IPS-18a (cell line): Measurements from ENCODE around the gene SEC14L2.

Experiments
- H3K27ac ChIP-seq: one replicate; pipeline ENCODE4 v1.5.1; 2013; ENCODE audit warnings: low read length
- H3K27me3 ChIP-seq: one replicate; pipeline ENCODE4 v1.6.1; 2013; ENCODE audit warnings: mild to moderate bottlenecking, low read length; ENCODE audit not compliant: control insufficient read depth, insufficient read depth
- H3K36me3 ChIP-seq: one replicate; pipeline ENCODE4 v1.6.1; 2013; ENCODE audit warnings: low read depth, low read length; ENCODE audit not compliant: control insufficient read depth
- H3K4me1 ChIP-seq: one replicate; pipeline ENCODE4 v1.6.1; 2013; ENCODE audit warnings: low read depth, low read length; ENCODE audit not compliant: control insufficient read depth
- H3K4me3 ChIP-seq: one replicate; pipeline ENCODE4 v1.5.1; 2013; ENCODE audit warnings: low read length
- H3K9ac ChIP-seq: one replicate; pipeline ENCODE4 v1.6.1; 2013; ENCODE audit warnings: mild to moderate bottlenecking, low read length, moderate library complexity
- H3K9me3 ChIP-seq: one replicate; pipeline ENCODE4 v1.6.1; 2013; ENCODE audit warnings: low read depth, low read length; ENCODE audit not compliant: control insufficient read depth

Gene SEC14L2

GRCh38 chr22:30361916-30362650, 34.7 kb upstream of the SEC14L2 start:
- Histone ChIP-seq H3K4me3 (no peak overlapping the region), H3K9me3 (no peaks in the 10 kb centered on the region), H3K27me3 (no peaks in the 10 kb centered on the region), H3K9ac (no peak overlapping the region), H3K36me3 (no peaks in the 10 kb centered on the region), H3K27ac (no peak overlapping the region), H3K4me1 (peaks cover 8% of the 10 kb centered on the region)

DNA sequence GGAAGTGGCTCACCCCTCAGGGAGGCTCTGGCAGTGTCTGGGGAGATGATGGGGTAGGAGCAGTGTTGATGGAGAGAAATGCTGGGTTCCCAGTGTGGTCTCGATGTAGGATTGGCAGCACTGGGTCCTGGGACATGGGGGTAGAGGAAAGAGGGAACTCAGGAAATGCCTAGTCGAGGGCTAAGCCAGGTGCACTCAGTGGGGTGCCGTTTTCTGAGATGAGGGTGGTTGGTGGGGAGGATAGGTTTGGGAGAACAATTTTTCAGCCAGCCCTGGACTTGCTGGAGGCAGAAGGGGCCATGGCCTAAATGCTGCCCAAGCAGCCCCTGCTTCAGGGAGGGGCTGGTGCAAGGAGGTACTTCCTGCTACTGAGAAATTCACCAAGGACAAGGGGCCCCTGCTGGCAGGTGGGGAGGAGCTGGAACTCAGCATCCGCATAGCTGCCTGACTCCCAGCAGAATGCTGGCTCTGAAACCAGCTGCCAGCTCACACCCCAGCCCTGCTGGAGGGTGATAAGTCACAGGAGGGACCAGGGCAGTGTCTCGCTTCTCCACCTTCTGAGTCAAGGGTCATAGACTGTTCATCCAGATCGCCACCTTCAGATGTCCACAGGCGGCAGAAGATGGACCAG, 34.1 kb upstream of the SEC14L2 start:
- peaks cover 8% of the 10 kb centered on the region for H3K4me1 ChIP-seq

DNA sequence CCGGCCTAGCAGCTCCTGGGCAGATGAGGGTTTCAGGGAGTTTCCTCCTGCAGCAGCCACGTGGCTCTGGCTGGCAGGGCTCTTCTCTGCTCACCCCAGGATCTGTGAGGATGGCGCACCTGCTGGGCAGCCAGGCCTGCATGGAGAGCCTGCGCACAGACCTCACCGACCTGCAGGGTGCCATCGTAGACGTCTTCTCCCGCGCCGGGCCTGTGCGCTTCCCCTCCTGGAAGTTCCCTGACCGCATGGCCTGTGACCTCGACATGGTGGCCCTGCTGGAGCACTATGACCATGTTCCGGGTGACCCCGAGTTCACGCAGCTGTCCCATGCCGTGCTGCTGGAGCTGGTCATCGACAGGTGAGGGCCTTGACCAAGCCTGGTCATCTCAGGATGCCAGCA, 30.9 kb upstream of the SEC14L2 start:
- Histone ChIP-seq H3K4me1 (peaks cover 8% of the 10 kb centered on the region), H3K27ac (no peak overlapping the region), H3K36me3 (no peaks in the 10 kb centered on the region), H3K9me3 (no peaks in the 10 kb centered on the region), H3K9ac (no peak overlapping the region), H3K27me3 (no peaks in the 10 kb centered on the region), H3K4me3 (no peak overlapping the region)

More for the DNA sequence above, 34.1 kb upstream of the SEC14L2 start:
- H3K27me3 ChIP-seq, result no peaks in the 10 kb centered on the region
- no peak overlapping the region for H3K4me3 ChIP-seq
- H3K9me3 ChIP-seq, result no peaks in the 10 kb centered on the region
- no peak overlapping the region for H3K27ac ChIP-seq
- H3K36me3 ChIP-seq, result no peaks in the 10 kb centered on the region
- no peak overlapping the region for H3K9ac ChIP-seq

DNA sequence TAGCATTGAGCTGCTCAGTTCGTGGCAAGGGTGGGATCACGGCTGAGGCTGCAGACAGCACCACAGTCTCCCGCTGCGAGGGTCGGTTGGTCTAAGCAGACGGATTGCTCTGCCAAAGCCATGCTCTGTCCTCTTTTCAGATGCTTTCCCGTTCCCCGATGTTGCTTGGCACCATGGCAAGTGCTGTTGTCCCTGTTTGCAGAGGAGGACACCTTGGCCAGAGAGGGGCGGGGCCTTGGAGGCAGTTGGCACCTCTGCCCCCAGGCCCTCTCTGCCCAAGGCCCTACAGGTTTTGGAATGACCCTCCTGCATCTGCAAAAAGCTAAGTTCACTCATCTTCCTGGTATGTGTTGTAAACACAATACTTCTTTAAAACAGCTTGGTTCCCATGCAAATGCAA, 28.4 kb upstream of the SEC14L2 start:
- H3K27me3 ChIP-seq, result no peaks in the 10 kb centered on the region
- H3K4me1 ChIP-seq, result no peaks in the 10 kb centered on the region
- no peaks in the 10 kb centered on the region for H3K9me3 ChIP-seq
- no peak overlapping the region for H3K4me3 ChIP-seq
- H3K27ac ChIP-seq, result no peak overlapping the region
- no peak overlapping the region for H3K9ac ChIP-seq
- H3K36me3 ChIP-seq, result no peaks in the 10 kb centered on the region

DNA sequence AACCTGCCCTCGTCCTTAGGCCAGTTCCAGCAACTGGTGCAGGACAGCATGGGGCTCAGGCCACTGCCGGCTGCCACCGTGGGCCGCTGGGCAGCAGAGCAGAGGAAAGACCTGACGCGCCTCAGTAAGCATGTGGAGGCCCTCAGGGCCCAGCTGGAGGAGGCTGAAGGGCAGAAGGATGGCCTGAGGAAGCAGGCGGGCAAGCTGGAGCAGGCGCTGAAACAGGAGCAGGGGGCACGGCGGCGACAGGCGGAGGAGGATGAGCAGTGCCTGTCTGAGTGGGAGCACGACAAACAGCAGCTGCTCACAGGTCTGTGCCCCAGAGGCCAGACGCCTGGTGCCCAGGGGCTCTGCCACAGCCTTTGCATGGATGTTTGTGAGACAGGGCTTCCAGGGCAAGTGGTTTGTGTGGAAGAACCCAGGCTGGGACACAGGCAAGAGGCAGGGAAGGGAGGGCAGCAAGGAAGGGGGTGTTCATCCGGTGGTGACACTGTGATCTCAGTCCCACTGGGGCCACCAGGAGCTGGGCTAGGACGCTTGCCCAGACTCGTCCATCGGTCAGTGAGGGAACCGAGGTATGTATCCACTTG, 26.1 kb upstream of the SEC14L2 start:
- Histone ChIP-seq H3K9me3 (no peaks in the 10 kb centered on the region), H3K4me1 (no peaks in the 10 kb centered on the region), H3K27me3 (no peaks in the 10 kb centered on the region), H3K27ac (no peak overlapping the region), H3K9ac (no peak overlapping the region), H3K4me3 (no peak overlapping the region), H3K36me3 (no peaks in the 10 kb centered on the region)

- Histone ChIP-seq H3K9ac (no peak overlapping the region), H3K4me3 (no peak overlapping the region), H3K27ac (no peak overlapping the region), H3K36me3 (no peaks in the 10 kb centered on the region), H3K4me1 (no peaks in the 10 kb centered on the region), H3K27me3 (no peaks in the 10 kb centered on the region), H3K9me3 (no peaks in the 10 kb centered on the region)
These were observed 25.5 kb upstream of the SEC14L2 start for GRCh38 chr22:30371321-30371720.

DNA sequence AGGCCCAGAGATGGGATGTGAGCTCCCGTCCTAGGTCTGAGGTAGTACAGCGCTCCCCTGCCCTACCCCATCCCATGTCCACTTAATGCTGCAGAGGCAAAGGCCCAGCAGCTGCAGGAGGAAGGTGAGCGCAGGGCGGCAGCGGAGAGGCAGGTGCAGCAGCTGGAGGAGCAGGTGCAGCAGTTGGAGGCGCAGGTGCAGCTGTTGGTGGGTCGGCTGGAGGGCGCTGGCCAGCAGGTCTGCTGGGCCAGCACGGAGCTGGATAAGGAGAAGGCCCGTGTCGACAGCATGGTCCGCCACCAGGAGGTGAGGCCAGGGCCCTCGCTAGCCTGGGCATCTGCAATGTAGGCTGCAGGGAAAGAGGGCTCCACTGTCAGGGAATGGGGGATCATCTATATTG, 24.8 kb upstream of the SEC14L2 start:
- no peak overlapping the region for H3K9ac ChIP-seq
- no peaks in the 10 kb centered on the region for H3K36me3 ChIP-seq
- no peaks in the 10 kb centered on the region for H3K4me1 ChIP-seq
- H3K9me3 ChIP-seq, result no peaks in the 10 kb centered on the region
- H3K27me3 ChIP-seq, result no peaks in the 10 kb centered on the region
- no peak overlapping the region for H3K4me3 ChIP-seq
- no peak overlapping the region for H3K27ac ChIP-seq

DNA sequence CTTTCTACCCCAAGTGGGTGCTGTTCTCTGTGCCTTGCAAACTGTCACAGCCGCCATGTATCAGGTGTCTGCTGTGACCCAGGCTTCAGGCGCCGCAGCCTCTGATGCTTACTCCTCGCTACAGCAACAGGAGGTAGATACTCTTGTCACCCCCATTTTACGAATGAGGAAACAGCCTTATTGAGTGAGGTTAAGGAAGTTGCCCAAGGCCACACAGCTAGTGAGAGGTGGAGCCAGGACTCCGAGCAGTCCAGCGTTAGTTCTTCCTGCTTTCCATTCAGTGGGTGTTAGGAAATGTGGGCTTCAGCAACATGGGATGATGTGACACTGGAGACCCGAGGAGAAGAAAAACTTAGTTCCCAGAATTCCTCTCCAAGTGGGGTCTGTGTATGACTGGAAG, 23.9 kb upstream of the SEC14L2 start:
- Histone ChIP-seq H3K9me3 (no peaks in the 10 kb centered on the region), H3K36me3 (peaks cover 6% of the 10 kb centered on the region), H3K9ac (no peak overlapping the region), H3K4me3 (no peak overlapping the region), H3K27me3 (no peaks in the 10 kb centered on the region), H3K27ac (no peak overlapping the region), H3K4me1 (no peaks in the 10 kb centered on the region)

GRCh38 chr22:30373331-30374325, 23.2 kb upstream of the SEC14L2 start:
- no peaks in the 10 kb centered on the region for H3K9me3 ChIP-seq
- H3K36me3 ChIP-seq, result peaks cover 6% of the 10 kb centered on the region
- no peaks in the 10 kb centered on the region for H3K4me1 ChIP-seq
- H3K27me3 ChIP-seq, result no peaks in the 10 kb centered on the region
- H3K4me3 ChIP-seq, result no peak overlapping the region
- no peak overlapping the region for H3K27ac ChIP-seq
- no peak overlapping the region for H3K9ac ChIP-seq

DNA sequence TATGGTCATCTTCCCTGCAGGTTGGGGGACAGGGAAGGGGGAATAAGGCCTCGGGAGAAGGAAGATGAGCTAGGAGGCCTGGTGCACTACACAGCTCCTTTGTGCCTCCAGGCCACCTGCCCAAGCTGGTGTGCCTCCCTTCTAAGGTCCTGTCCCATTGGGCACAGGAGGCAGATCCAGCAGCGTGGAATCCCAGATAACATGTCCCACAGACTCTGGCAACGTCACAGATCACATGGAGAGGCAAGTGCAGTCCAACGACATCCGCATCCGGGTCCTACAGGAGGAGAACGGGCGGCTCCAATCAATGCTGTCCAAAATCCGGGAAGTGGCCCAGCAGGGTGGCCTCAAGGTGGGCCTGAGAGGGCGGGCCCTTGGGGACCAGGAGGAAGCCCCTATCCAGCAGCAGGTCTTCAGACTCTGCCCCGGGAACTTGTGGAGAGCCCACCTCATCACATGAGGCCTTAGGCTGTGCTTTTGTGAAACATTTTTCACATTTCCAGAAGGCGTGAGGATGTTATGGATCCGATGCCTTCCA, 21.4 kb upstream of the SEC14L2 start:
- Histone ChIP-seq H3K27ac (no peak overlapping the region), H3K4me3 (no peak overlapping the region), H3K36me3 (peaks cover 6% of the 10 kb centered on the region), H3K27me3 (no peaks in the 10 kb centered on the region), H3K9ac (no peak overlapping the region), H3K9me3 (no peaks in the 10 kb centered on the region), H3K4me1 (no peaks in the 10 kb centered on the region)

DNA sequence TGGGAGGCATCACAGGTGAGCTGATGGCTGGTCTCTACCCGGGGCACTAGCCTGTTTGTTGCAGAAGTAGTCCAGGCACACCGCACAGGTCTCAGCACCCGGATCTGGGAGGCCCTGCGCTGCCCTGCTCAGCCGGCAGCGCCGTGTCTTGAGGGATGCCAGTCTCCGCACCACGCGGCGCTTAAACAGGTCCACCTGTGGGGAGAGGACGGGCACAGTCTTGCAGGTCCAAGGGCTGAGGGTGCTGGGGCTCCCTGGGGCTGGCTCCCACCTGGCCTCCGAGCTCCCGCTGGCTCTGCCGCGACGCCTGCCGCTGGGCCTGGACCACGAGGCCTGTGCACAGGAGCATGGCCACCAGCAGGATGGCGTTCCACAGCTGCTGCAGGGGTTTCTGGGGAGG, 16.8 kb upstream of the SEC14L2 start:
- Histone ChIP-seq H3K9ac (no peak overlapping the region), H3K4me3 (no peak overlapping the region), H3K4me1 (no peaks in the 10 kb centered on the region), H3K36me3 (peaks cover 16% of the 10 kb centered on the region), H3K27ac (no peak overlapping the region), H3K9me3 (no peaks in the 10 kb centered on the region), H3K27me3 (no peaks in the 10 kb centered on the region)
